PC-3 (cell line): ENCODE measurements around the gene IP6K1. TPM values are rescaled to one million over a fixed set of nuclear protein-coding genes. Genes with fewer than 3 reads are reported as not detected.

Source experiments
- ATAC-seq: fragments of 200-7000 bp; cut with Tn5 transposase; 2 replicates; pipeline ENCODE4 v1.9.1; 2020; ENCODE audit warnings: mild to moderate bottlenecking, moderate library complexity
- BruUV-seq: library from RNA; stranded (reverse); fragments of 400-500 nt; replicated peaks from 2 replicates; lab custom pipeline; 2021; lab: Mats Ljungman, UMichigan
- CTCF ChIA-PET: fragments of 300-600 bp; sonication (Branson Sonifier 250); formaldehyde crosslinking; loops from one replicate; lab custom pipeline; 2022; ENCODE audit warnings: antibody characterized with exemption; lab: Charles Lee
- POLR2A ChIA-PET: fragments of 300-600 bp; sonication (Branson Sonifier 250); formaldehyde crosslinking; loops from one replicate; lab custom pipeline; 2022; ENCODE audit warnings: antibody characterized with exemption; ENCODE audit not compliant: unreplicated experiment; lab: Charles Lee
- DNase-seq: peaks from one replicate; pipeline ENCODE4 v3.0.0-alpha.2; 2015
- H2AFZ ChIP-seq: fragments of 300-600 bp; sonication (generic); 2 replicates; pipeline ENCODE4 v1.6.0; 2016; ENCODE audit warnings: antibody characterized with exemption, low read length
- H3F3A ChIP-seq: fragments of 300-600 bp; sonication (generic); one replicate; pipeline ENCODE4 v1.6.0; 2017; ENCODE audit warnings: antibody characterized with exemption, low read length, control low read depth, mild to moderate bottlenecking; ENCODE audit not compliant: unreplicated experiment
- H3K27ac ChIP-seq: fragments of 300-600 bp; sonication (generic); 2 replicates; pipeline ENCODE4 v1.5.1; 2016; ENCODE audit warnings: mild to moderate bottlenecking, low read length
- H3K27me3 ChIP-seq: fragments of 300-600 bp; sonication (generic); 2 replicates; pipeline ENCODE4 v1.6.1; 2016; ENCODE audit warnings: low read length, mixed read lengths
- H3K36me3 ChIP-seq: fragments of 300-600 bp; sonication (generic); 2 replicates; pipeline ENCODE4 v1.6.1; 2016; ENCODE audit warnings: low read depth, mixed run types, low read length, mixed read lengths
- H3K4me1 ChIP-seq: fragments of 300-600 bp; sonication (generic); 2 replicates; pipeline ENCODE4 v1.5.1; 2016; ENCODE audit warnings: low read length; ENCODE audit not compliant: insufficient read depth
- H3K4me2 ChIP-seq: fragments of 300-600 bp; sonication (generic); 2 replicates; pipeline ENCODE4 v1.6.0; 2016; ENCODE audit warnings: low read length
- H3K4me3 ChIP-seq: fragments of 300-600 bp; sonication (generic); 2 replicates; pipeline ENCODE4 v1.5.1; 2016; ENCODE audit warnings: mild to moderate bottlenecking, low read length, mixed read lengths
- H3K79me2 ChIP-seq: fragments of 300-600 bp; sonication (generic); 2 replicates; pipeline ENCODE4 v1.6.1; 2017; ENCODE audit warnings: low read length, mixed read lengths
- H3K9ac ChIP-seq: fragments of 300-600 bp; sonication (generic); 2 replicates; pipeline ENCODE4 v1.6.0; 2016; ENCODE audit warnings: mild to moderate bottlenecking, low read length
- H3K9me2 ChIP-seq: fragments of 300-600 bp; sonication (generic); replicated peaks from 2 replicates; pipeline ENCODE4 v1.6.1; 2016; ENCODE audit warnings: mixed run types, low read length, mixed read lengths
- H3K9me3 ChIP-seq: fragments of 300-600 bp; sonication (generic); 2 replicates; pipeline ENCODE4 v1.6.1; 2016; ENCODE audit warnings: low read length, mixed read lengths
- H4K20me1 ChIP-seq: fragments of 300-600 bp; sonication (generic); 2 replicates; pipeline ENCODE4 v1.6.1; 2016; ENCODE audit warnings: low read length, mixed read lengths
- CTCF ChIP-seq: fragments of 300-600 bp; sonication (generic); conservative IDR thresholded peaks from 2 replicates; pipeline ENCODE4 v1.5.1; 2017; ENCODE audit warnings: antibody characterized with exemption, low read depth, mild to moderate bottlenecking, low read length
- EZH2 ChIP-seq: fragments of 300-600 bp; sonication (generic); IDR thresholded peaks from one replicate; pipeline ENCODE4 v1.6.1; 2017; ENCODE audit warnings: antibody characterized with exemption, mild to moderate bottlenecking, low read length; ENCODE audit not compliant: unreplicated experiment
- EZH2phosphoT487 ChIP-seq: fragments of 300-600 bp; sonication (generic); IDR thresholded peaks from 2 replicates; pipeline ENCODE4 v1.6.1; 2018; ENCODE audit warnings: mild to moderate bottlenecking, antibody characterized with exemption, low read length, borderline replicate concordance
- intact Hi-C: fragments of 100-400 bp; cut with micrococcal nuclease; formaldehyde crosslinking; loops from 2 replicates; pipeline ENCODE4 v1.9.0; 2023
- total RNA-seq: library from RNA; depleted of rRNA; stranded (reverse); fragments of >200 nt; gene quantifications from 2 replicates; pipeline ENCODE4 v1.2.3, GENCODE V29; 2014

IP6K1 gene
- total RNA-seq, 1 experiment from 2014 or later, result 50.3 TPM

GRCh38 chr3:49812916-49813496 lies 26.7 kb upstream of the IP6K1 start:
- no peak for TF ChIP-seq CTCF
- TF ChIP-seq EZH2phosphoT487, result no peak
- no peak for TF ChIP-seq EZH2
- Histone ChIP-seq H3K4me3 (no peak overlapping the region), H3K4me1 (no peaks in the 10 kb centered on the region), H3K9ac (no peak overlapping the region), H2AFZ (no peak overlapping the region), H3K27ac (no peak overlapping the region), H3K9me3 (no peaks in the 10 kb centered on the region), H4K20me1 (no peaks in the 10 kb centered on the region), H3F3A (no peaks in the 10 kb centered on the region), H3K4me2 (no peak overlapping the region), H3K27me3 (no peaks in the 10 kb centered on the region), H3K9me2 (no peaks in the 10 kb centered on the region), H3K36me3 (no peaks in the 10 kb centered on the region), H3K79me2 (no peaks in the 10 kb centered on the region)
- intact Hi-C loops, result no loop called here
- no peak for ATAC-seq
- ChIA-PET CTCF (interaction anchor here (0.5 kb wide), 1 partner anchor 23 kb away, joined by 3 read pairs; no protein-coding TSS in a partner anchor), POLR2A (no interaction called here)
- DNase-seq, result no peak
- BruUV-seq, result no TSS peak

GRCh38 chr3:49807431-49808114 lies 21.2 kb upstream of the IP6K1 start:
- H3K4me1 ChIP-seq, result peaks cover 12% of the 10 kb centered on the region; the same call in 1 of the 2 replicates
- no peaks in the 10 kb centered on the region for H3K36me3 ChIP-seq
- no peak overlapping the region for H3K9ac ChIP-seq
- H3K27me3 ChIP-seq, result no peaks in the 10 kb centered on the region
- no peak for ATAC-seq
- no peaks in the 10 kb centered on the region for H3F3A ChIP-seq
- H3K9me3 ChIP-seq, result no peaks in the 10 kb centered on the region
- DNase-seq, result no peak
- ChIA-PET CTCF (no interaction called here), POLR2A (no interaction called here)
- BruUV-seq, result no TSS peak
- H3K9me2 ChIP-seq, result no peaks in the 10 kb centered on the region
- no peak for TF ChIP-seq CTCF
- no peak for TF ChIP-seq EZH2
- TF ChIP-seq EZH2phosphoT487, result no peak
- no peak overlapping the region for H3K27ac ChIP-seq
- H3K4me3 ChIP-seq, result no peak overlapping the region
- no peak overlapping the region for H3K4me2 ChIP-seq
- H4K20me1 ChIP-seq, result no peaks in the 10 kb centered on the region
- no peaks in the 10 kb centered on the region for H3K79me2 ChIP-seq
- no peak overlapping the region for H2AFZ ChIP-seq
- intact Hi-C loops, result no loop called here

- H4K20me1 ChIP-seq, result no peaks in the 10 kb centered on the region
Measured at GRCh38 chr3:49806850-49807249, 20.5 kb upstream of the IP6K1 start.

More at GRCh38 chr3:49806850-49807249, 20.5 kb upstream of the IP6K1 start:
- no TSS peak for BruUV-seq
- TF ChIP-seq EZH2 (no peak), CTCF (no peak), EZH2phosphoT487 (no peak)
- H3K27me3 ChIP-seq, result no peaks in the 10 kb centered on the region
- H3K27ac ChIP-seq, result no peak overlapping the region
- DNase-seq (no peak), ATAC-seq (no peak)
- no peaks in the 10 kb centered on the region for H3K9me3 ChIP-seq
- intact Hi-C loops, result no loop called here
- no peaks in the 10 kb centered on the region for H3K9me2 ChIP-seq
- ChIA-PET CTCF (no interaction called here), POLR2A (no interaction called here)
- no peaks in the 10 kb centered on the region for H3K79me2 ChIP-seq
- no peak overlapping the region for H2AFZ ChIP-seq
- H3K4me1 ChIP-seq, result peaks cover 12% of the 10 kb centered on the region; the same call in 1 of the 2 replicates
- H3F3A ChIP-seq, result no peaks in the 10 kb centered on the region
- H3K4me2 ChIP-seq, result no peak overlapping the region
- no peak overlapping the region for H3K4me3 ChIP-seq
- H3K36me3 ChIP-seq, result no peaks in the 10 kb centered on the region
- H3K9ac ChIP-seq, result no peak overlapping the region
